T-helper 1 cell treated with Interleukin-12 subunit alpha and Interleukin-12 subunit beta and Interleukin-4 antibody, amounts not matched to agents 30 ng/mL and 1 ng/mL, for 36 hours (primary cell): ENCODE measurements around the gene FBLN1. TPM values are rescaled to one million over a fixed set of nuclear protein-coding genes. Genes with fewer than 3 reads are reported as not detected.
"Not testable (repeated sequence)": the region's sequence is repeated elsewhere in the genome, so short reads cannot be mapped to it uniquely, and the experiment has no call there.

Source experiments
- intact Hi-C: fragments of 100-400 bp; cut with micrococcal nuclease; formaldehyde crosslinking; loops from one replicate; pipeline ENCODE4 v1.15.1; 2024
- total RNA-seq: library from RNA; stranded (reverse); gene quantifications from 2 replicates; pipeline ENCODE4 v1.2.3, GENCODE V29; 2022

Gene FBLN1
- total RNA-seq, 1 donor from 2014 or later = not detected

- intact Hi-C loops = no loop called here
Measured at GRCh38 chr22:45525480-45525879, 22.8 kb downstream of the FBLN1 start.

GRCh38 chr22:45526281-45526680, 23.6 kb downstream of the FBLN1 start:
- intact Hi-C loops = no loop called here

GRCh38 chr22:45526768-45527360, 24.2 kb downstream of the FBLN1 start:
- intact Hi-C loops = no loop called here

- intact Hi-C loops = no loop called here
Measured at GRCh38 chr22:45527456-45527855, 24.8 kb downstream of the FBLN1 start.

GRCh38 chr22:45528046-45528445, 25.4 kb downstream of the FBLN1 start:
- intact Hi-C loops = no loop called here

GRCh38 chr22:45529105-45529504, 26.4 kb downstream of the FBLN1 start:
- intact Hi-C loops = no loop called here

GRCh38 chr22:45529971-45530575, 27.4 kb downstream of the FBLN1 start:
- intact Hi-C loops = no loop called here

GRCh38 chr22:45531441-45532234, 29.0 kb downstream of the FBLN1 start:
- intact Hi-C loops = no loop called here

GRCh38 chr22:45532235-45532631, 29.6 kb downstream of the FBLN1 start:
- intact Hi-C loops = no loop called here

GRCh38 chr22:45533703-45534102, 31.0 kb downstream of the FBLN1 start:
- intact Hi-C loops = no loop called here

GRCh38 chr22:45534339-45535192, 31.9 kb downstream of the FBLN1 start:
- intact Hi-C loops = no loop called here

GRCh38 chr22:45535290-45535689, 32.6 kb downstream of the FBLN1 start:
- intact Hi-C loops = no loop called here

- intact Hi-C loops = not testable (repeated sequence)
Measured at GRCh38 chr22:45535835-45536234, 33.2 kb downstream of the FBLN1 start.

- intact Hi-C loops = no loop called here
Measured at GRCh38 chr22:45537734-45538181, 35.1 kb downstream of the FBLN1 start.

- intact Hi-C loops = no loop called here
Measured at GRCh38 chr22:45538281-45538680, 35.6 kb downstream of the FBLN1 start.

- intact Hi-C loops = no loop called here
Measured at GRCh38 chr22:45540122-45540521, 37.4 kb downstream of the FBLN1 start.

- intact Hi-C loops = loop anchor here (1.0 kb wide), 1 partner anchor 23 kb away; no protein-coding TSS in a partner anchor
Measured at GRCh38 chr22:45541382-45541979, 38.8 kb downstream of the FBLN1 start.

GRCh38 chr22:45542001-45542520, 39.4 kb downstream of the FBLN1 start:
- intact Hi-C loops = no loop called here

- intact Hi-C loops = not testable (repeated sequence)
Measured at GRCh38 chr22:45542736-45543135, 40.1 kb downstream of the FBLN1 start.

GRCh38 chr22:45543243-45543642, 40.6 kb downstream of the FBLN1 start:
- intact Hi-C loops = no loop called here
